ENCODE results near the gene QKI. TPM values are rescaled to one million over a fixed set of nuclear protein-coding genes. Genes with fewer than 3 reads are reported as not detected.

QKI gene
- total RNA-seq, 2 donors from 2014 or later: 366 to 434 TPM

GRCh38 chr6:163370464-163371117 lies 43.9 kb upstream of the QKI start:
- DNase-seq (ENCODE audit: low spot score): no peak
- TF ChIP-seq CTCF (IDR thresholded peaks at IDR 0.05): no peak
- H3K9me3 ChIP-seq: no peaks in the 10 kb centered on the region
- no peaks in the 10 kb centered on the region for H3K4me1 ChIP-seq
- H3K4me3 ChIP-seq: no peak overlapping the region
- no peaks in the 10 kb centered on the region for H3K27me3 ChIP-seq
- H3K36me3 ChIP-seq: no peaks in the 10 kb centered on the region
- H3K27ac ChIP-seq: no peak overlapping the region

- Histone ChIP-seq H3K4me3 (no peak overlapping the region), H3K4me1 (no peaks in the 10 kb centered on the region), H3K9me3 (no peaks in the 10 kb centered on the region), H3K27me3 (no peaks in the 10 kb centered on the region), H3K27ac (no peak overlapping the region), H3K36me3 (no peaks in the 10 kb centered on the region)
- no peak for DNase-seq (ENCODE audit: low spot score)
- no peak for TF ChIP-seq CTCF (IDR thresholded peaks at IDR 0.05)
Observed at GRCh38 chr6:163371129-163371528, 43.4 kb upstream of the QKI start.

GRCh38 chr6:163373240-163373639 lies 41.3 kb upstream of the QKI start:
- no peak for DNase-seq (ENCODE audit: low spot score)

GRCh38 chr6:163375361-163375760 lies 39.2 kb upstream of the QKI start:
- Histone ChIP-seq H3K9me3 (no peaks in the 10 kb centered on the region), H3K27me3 (no peaks in the 10 kb centered on the region), H3K4me1 (no peaks in the 10 kb centered on the region), H3K36me3 (no peaks in the 10 kb centered on the region), H3K4me3 (no peak overlapping the region), H3K27ac (no peak overlapping the region)
- DNase-seq (ENCODE audit: low spot score): no peak
- no peak for TF ChIP-seq CTCF (IDR thresholded peaks at IDR 0.05)

More at GRCh38 chr6:163373240-163373639, 41.3 kb upstream of the QKI start:
- no peak for TF ChIP-seq CTCF (IDR thresholded peaks at IDR 0.05)
- Histone ChIP-seq H3K27ac (no peak overlapping the region), H3K9me3 (no peaks in the 10 kb centered on the region), H3K4me1 (no peaks in the 10 kb centered on the region), H3K4me3 (no peak overlapping the region), H3K36me3 (no peaks in the 10 kb centered on the region), H3K27me3 (no peaks in the 10 kb centered on the region)

GRCh38 chr6:163376187-163376586 lies 38.3 kb upstream of the QKI start:
- H3K27me3 ChIP-seq: no peaks in the 10 kb centered on the region
- no peak overlapping the region for H3K4me3 ChIP-seq
- no peak for DNase-seq (ENCODE audit: low spot score)
- no peaks in the 10 kb centered on the region for H3K36me3 ChIP-seq
- H3K4me1 ChIP-seq: no peaks in the 10 kb centered on the region
- H3K9me3 ChIP-seq: no peaks in the 10 kb centered on the region
- H3K27ac ChIP-seq: no peak overlapping the region
- TF ChIP-seq CTCF (IDR thresholded peaks at IDR 0.05): no peak

GRCh38 chr6:163377561-163377960 lies 37.0 kb upstream of the QKI start:
- H3K9me3 ChIP-seq: no peaks in the 10 kb centered on the region
- no peak for TF ChIP-seq CTCF (IDR thresholded peaks at IDR 0.05)
- no peaks in the 10 kb centered on the region for H3K27me3 ChIP-seq
- no peak for DNase-seq (ENCODE audit: low spot score)
- H3K4me1 ChIP-seq: no peaks in the 10 kb centered on the region
- H3K4me3 ChIP-seq: no peak overlapping the region
- no peak overlapping the region for H3K27ac ChIP-seq
- H3K36me3 ChIP-seq: no peaks in the 10 kb centered on the region
